Measurements from ENCODE around the gene TRMT2B. TPM values are rescaled to one million over a fixed set of nuclear protein-coding genes. Genes with fewer than 3 reads are reported as not detected.
"Not testable (repeated sequence)": the region's sequence is repeated elsewhere in the genome, so short reads cannot be mapped to it uniquely, and the experiment has no call there.

The TRMT2B gene
- total RNA-seq, 4 donors from 2014 or later = 11.1 to 15.9 (median 15.7) TPM

GRCh38 chrX:100990139-100990538 lies 61.8 kb downstream of the TRMT2B start:
- WGBS = 58% methylated on average over 2 of the region's 2 CpGs
- no peaks in the 10 kb centered on the region for H3K27me3 ChIP-seq
- no peaks in the 10 kb centered on the region for H3K4me1 ChIP-seq
- H3K4me3 ChIP-seq = no peak overlapping the region
- no peak for DNase-seq (ENCODE audit: extremely low spot score)
- intact Hi-C loops (cut with DNase I) = no loop called here
- H3K27ac ChIP-seq (replicated peaks in 1 of 4) = no peak overlapping the region
- peaks cover 0 to 18% (median 0%) of the 10 kb centered on the region in 4 donors for H3K36me3 ChIP-seq
- H3K9me3 ChIP-seq = no peaks in the 10 kb centered on the region
- TF ChIP-seq CTCF (IDR thresholded peaks at IDR 0.05) (no peak), EP300 (IDR thresholded peaks at IDR 0.05) (no peak), POLR2AphosphoS5 (IDR thresholded peaks at IDR 0.05) (no peak), POLR2A (IDR thresholded peaks at IDR 0.05; ENCODE audit: low read depth) (no peak)

- no peaks in the 10 kb centered on the region for H3K4me1 ChIP-seq
- DNase-seq (ENCODE audit: extremely low spot score) = no peak
- no peak overlapping the region for H3K27ac ChIP-seq (replicated peaks in 1 of 4)
- intact Hi-C loops (cut with DNase I) = no loop called here
- TF ChIP-seq POLR2AphosphoS5 (IDR thresholded peaks at IDR 0.05) (no peak), CTCF (IDR thresholded peaks at IDR 0.05) (no peak)
- no peak overlapping the region for H3K4me3 ChIP-seq
- peaks cover 0 to 23% (median 0%) of the 10 kb centered on the region in 4 donors for H3K36me3 ChIP-seq
- no peaks in the 10 kb centered on the region for H3K27me3 ChIP-seq
- H3K9me3 ChIP-seq = no peaks in the 10 kb centered on the region
Measured at GRCh38 chrX:100984818-100985217, 67.1 kb downstream of the TRMT2B start.

- H3K36me3 ChIP-seq; H3K27me3 ChIP-seq; DNase-seq (ENCODE audit: extremely low spot score); H3K4me3 ChIP-seq; H3K9me3 ChIP-seq; H3K4me1 ChIP-seq; intact Hi-C loops (cut with DNase I); H3K27ac ChIP-seq (replicated peaks in 1 of 4): not testable (repeated sequence)
- 85% methylated on average over 1 of the region's 1 CpG for WGBS
Measured at GRCh38 chrX:100981498-100981845, 70.4 kb downstream of the TRMT2B start.

- no peak overlapping the region for H3K4me3 ChIP-seq
- no peaks in the 10 kb centered on the region for H3K4me1 ChIP-seq
- WGBS = 93% methylated on average over 6 of the region's 6 CpGs
- DNase-seq (ENCODE audit: extremely low spot score) = no peak
- H3K9me3 ChIP-seq = no peaks in the 10 kb centered on the region
- TF ChIP-seq EP300 (IDR thresholded peaks at IDR 0.05) = no peak
- H3K36me3 ChIP-seq = peaks cover 0 to 8% (median 0%) of the 10 kb centered on the region in 4 donors
- no peak overlapping the region for H3K27ac ChIP-seq (replicated peaks in 1 of 4)
- intact Hi-C loops (cut with DNase I) = no loop called here
- H3K27me3 ChIP-seq = no peaks in the 10 kb centered on the region
Measured at GRCh38 chrX:100980608-100981497, 71.1 kb downstream of the TRMT2B start.

- Histone ChIP-seq H3K27ac (replicated peaks in 1 of 4) (no peak overlapping the region), H3K9me3 (no peaks in the 10 kb centered on the region), H3K36me3 (peaks cover 0 to 8% (median 0%) of the 10 kb centered on the region in 4 donors), H3K27me3 (no peaks in the 10 kb centered on the region), H3K4me3 (no peak overlapping the region), H3K4me1 (no peaks in the 10 kb centered on the region)
- 60% methylated on average over 3 of the region's 3 CpGs for WGBS
- TF ChIP-seq CTCF (IDR thresholded peaks at IDR 0.05) (no peak), EP300 (IDR thresholded peaks at IDR 0.05) (no peak), POLR2AphosphoS5 (IDR thresholded peaks at IDR 0.05) (no peak), POLR2A (IDR thresholded peaks at IDR 0.05; ENCODE audit: low read depth) (no peak)
- intact Hi-C loops (cut with DNase I) = no loop called here
- DNase-seq (ENCODE audit: extremely low spot score) = no peak
Measured at GRCh38 chrX:100979881-100980607, 71.9 kb downstream of the TRMT2B start.

Data from esophagus muscularis mucosa (tissue), 4 donors.